T-cell (primary cell): ENCODE results near the gene SLIT3. TPM values are rescaled to one million over a fixed set of nuclear protein-coding genes. Genes with fewer than 3 reads are reported as not detected.

Experiments
- ATAC-seq, 4 experiments: fragments of 200-7000 bp in 3 of 4; fragments of 150-1000 bp in 1 of 4; cut with Tn5 transposase; replicated peaks in 1 of 4; 1 replicate in 3 of 4; 2 replicates in 1 of 4; pipeline ENCODE4 v1.10.0; 2021; ENCODE audit warnings: moderate library complexity in 3 of 4, mild to moderate bottlenecking in 2 of 4, moderate number of reproducible peaks in 1 of 4
- CTCF ChIA-PET, 2 donors: fragments of 300-600 bp; sonication (Branson Sonifier 250); formaldehyde crosslinking; loops; one replicate each; lab custom pipeline; 2022; ENCODE audit warnings: antibody characterized with exemption in 2 of 2; lab: Charles Lee
- POLR2A ChIA-PET, 2 donors: fragments of 300-600 bp; sonication (Branson Sonifier 250); formaldehyde crosslinking; loops; one replicate each; lab custom pipeline; 2022; ENCODE audit warnings: antibody characterized with exemption in 2 of 2; lab: Charles Lee
- DNase-seq, 35 experiments: peaks; one replicate each; pipeline versions ENCODE4 v3.0.0 to v3.0.0-alpha.2; 2013 to 2023
- H3K27ac ChIP-seq: one replicate; pipeline ENCODE4 v1.5.1; 2013; ENCODE audit warnings: low read length
- H3K27me3 ChIP-seq, 2 experiments: replicated peaks in 1 of 2; 1 replicate in 1 of 2; 2 replicates in 1 of 2; pipeline versions ENCODE4 v1.6.1 to v1.7.0; 2013; ENCODE audit warnings: low read length in 1 of 2, mixed read lengths in 1 of 2; ENCODE audit not compliant: control insufficient read depth in 2 of 2, insufficient read depth in 2 of 2; ENCODE audit errors: extremely low read depth in 1 of 2
- H3K36me3 ChIP-seq, 2 donors: 1 replicate in 1 of 2; 2 replicates in 1 of 2; pipeline versions ENCODE4 v1.6.1 to v1.7.0; 2013; ENCODE audit warnings: low read length in 1 of 2; ENCODE audit not compliant: control insufficient read depth in 2 of 2, insufficient read depth in 1 of 2; ENCODE audit errors: extremely low read depth in 1 of 2
- H3K4me1 ChIP-seq, 2 experiments: 1 replicate in 1 of 2; 2 replicates in 1 of 2; pipeline versions ENCODE4 v1.6.1 to v1.7.0; 2013; ENCODE audit warnings: low read length in 2 of 2, mixed read lengths in 1 of 2; ENCODE audit not compliant: insufficient read depth in 2 of 2, control insufficient read depth in 1 of 2; ENCODE audit errors: extremely low read depth in 1 of 2
- H3K4me3 ChIP-seq, 2 donors: 1 replicate in 1 of 2; 2 replicates in 1 of 2; pipeline versions ENCODE4 v1.5.1 to v1.7.0; 2013; ENCODE audit warnings: mild to moderate bottlenecking in 2 of 2, low read length in 1 of 2, moderate library complexity in 1 of 2; ENCODE audit not compliant: control insufficient read depth in 1 of 2; ENCODE audit errors: extremely low read depth in 1 of 2
- H3K9me3 ChIP-seq: 2 replicates; pipeline ENCODE4 v1.7.0; 2013
- H3K27ac Mint-ChIP-seq, 2 donors: one replicate each; pipeline ENCODE4 v1.8.0; 2020 to 2021; ENCODE audit warnings: mild to moderate bottlenecking in 2 of 2, mixed read lengths in 2 of 2
- H3K27me3 Mint-ChIP-seq, 2 donors: one replicate each; pipeline ENCODE4 v1.8.0; 2021 to 2022; ENCODE audit warnings: mixed read lengths in 2 of 2
- H3K36me3 Mint-ChIP-seq: one replicate; pipeline ENCODE4 v1.8.0; 2021; ENCODE audit warnings: mixed read lengths
- H3K4me1 Mint-ChIP-seq, 3 donors: one replicate each; pipeline ENCODE4 v1.8.0; 2020 to 2022; ENCODE audit warnings: mixed read lengths in 3 of 3, mild to moderate bottlenecking in 1 of 3
- H3K4me3 Mint-ChIP-seq, 3 donors: one replicate each; pipeline ENCODE4 v1.8.0; 2020 to 2022; ENCODE audit warnings: mild to moderate bottlenecking in 3 of 3, mixed read lengths in 3 of 3, moderate library complexity in 3 of 3
- H3K9me3 Mint-ChIP-seq, 3 donors: one replicate each; pipeline ENCODE4 v1.8.0; 2020 to 2022; ENCODE audit warnings: mixed read lengths in 3 of 3
- WGBS: methylation state at CpG from one replicate; pipeline ENCODE4 v1.1.5; 2013; ENCODE audit warnings: missing lambda C conversion rate; ENCODE audit not compliant: insufficient coverage; 5-methylcytosine and 5-hydroxymethylcytosine counted together
- total RNA-seq, 35 experiments: library from RNA in 6 of 35; stranded (reverse) in 6 of 35; fragments of 120-200 nt in 1 of 35; gene quantifications; one replicate each; pipeline versions ENCODE4 v1.2.1 to v1.2.4 and lab custom pipeline; 2013 to 2026

The SLIT3 gene
- total RNA-seq, 5 donors from 2014 or later (not counting 1 experiment from before 2014, with no cell fraction given): 0.13 to 0.32 (median 0.13) TPM; not detected in 2

GRCh38 chr5:169083394-169084018 is 217.4 kb downstream of the SLIT3 start:
- no peak overlapping the region for H3K4me3 ChIP-seq
- no peaks in the 10 kb centered on the region for H3K9me3 ChIP-seq
- Mint-ChIP-seq H3K27me3 (peaks cover 3 to 4% of the 10 kb centered on the region in 2 donors), H3K9me3 (no peaks in the 10 kb centered on the region), H3K27ac (no peak overlapping the region), H3K4me3 (no peak overlapping the region), H3K4me1 (no peaks in the 10 kb centered on the region), H3K36me3 (no peaks in the 10 kb centered on the region)
- 60% methylated on average over 3 of the region's 8 CpGs for WGBS
- DNase-seq: no peak
- no peaks in the 10 kb centered on the region for H3K4me1 ChIP-seq
- POLR2A ChIA-PET: no interaction called here
- H3K36me3 ChIP-seq: no peaks in the 10 kb centered on the region
- CTCF ChIA-PET: no interaction called here
- ATAC-seq: no peak
- peaks cover 0 to 8% of the 10 kb centered on the region in 2 experiments for H3K27me3 ChIP-seq
- no peak overlapping the region for H3K27ac ChIP-seq

GRCh38 chr5:169081000-169081724 is 219.8 kb downstream of the SLIT3 start:
- no peak overlapping the region for H3K4me3 Mint-ChIP-seq
- 59% methylated on average over 5 of the region's 9 CpGs for WGBS
- no peaks in the 10 kb centered on the region for H3K36me3 Mint-ChIP-seq
- no peak overlapping the region for H3K27ac Mint-ChIP-seq
- Histone ChIP-seq H3K9me3 (no peaks in the 10 kb centered on the region), H3K4me1 (no peaks in the 10 kb centered on the region), H3K27me3 (peaks cover 0 to 8% of the 10 kb centered on the region in 2 experiments), H3K36me3 (no peaks in the 10 kb centered on the region), H3K4me3 (no peak overlapping the region), H3K27ac (no peak overlapping the region)
- peaks cover 6 to 10% of the 10 kb centered on the region in 2 donors for H3K27me3 Mint-ChIP-seq
- ATAC-seq (no peak), DNase-seq (no peak)
- ChIA-PET CTCF (no interaction called here), POLR2A (no interaction called here)
- H3K9me3 Mint-ChIP-seq: no peaks in the 10 kb centered on the region
- H3K4me1 Mint-ChIP-seq: no peaks in the 10 kb centered on the region

DNA sequence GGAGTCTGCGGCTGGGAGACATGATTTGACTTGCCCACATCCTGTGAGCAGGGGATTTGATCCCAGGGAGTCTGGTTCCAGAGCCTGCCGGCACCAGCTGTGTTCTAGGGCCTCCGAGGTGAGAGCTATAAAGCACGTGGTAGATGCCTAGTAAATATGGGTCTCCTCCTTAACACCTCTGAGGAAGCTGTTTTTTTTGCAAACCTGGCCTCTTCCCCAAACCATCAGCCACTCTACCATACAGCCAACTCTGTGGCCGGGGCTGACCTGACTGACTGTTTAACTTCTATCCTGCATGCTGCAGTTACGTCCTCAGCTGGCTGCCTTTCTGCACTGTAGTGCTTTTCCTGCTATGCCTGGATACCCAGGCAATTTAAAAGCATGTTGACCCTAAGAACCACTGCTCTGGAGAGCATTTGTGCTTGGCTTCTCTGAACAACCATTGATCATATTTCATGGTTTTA is 220.5 kb downstream of the SLIT3 start:
- Histone ChIP-seq H3K36me3 (no peaks in the 10 kb centered on the region), H3K4me3 (no peak overlapping the region), H3K27ac (no peak overlapping the region), H3K9me3 (no peaks in the 10 kb centered on the region), H3K4me1 (no peaks in the 10 kb centered on the region), H3K27me3 (peaks cover 0 to 8% of the 10 kb centered on the region in 2 experiments)
- DNase-seq (no peak), ATAC-seq (no peak)
- no peaks in the 10 kb centered on the region for H3K9me3 Mint-ChIP-seq
- CTCF ChIA-PET: no interaction called here
- WGBS: 90% methylated on average over 4 of the region's 6 CpGs
- H3K27me3 Mint-ChIP-seq: peaks cover 6 to 10% of the 10 kb centered on the region in 2 donors
- POLR2A ChIA-PET: no interaction called here
- H3K4me3 Mint-ChIP-seq: no peak overlapping the region
- H3K27ac Mint-ChIP-seq: no peak overlapping the region
- H3K4me1 Mint-ChIP-seq: no peaks in the 10 kb centered on the region
- H3K36me3 Mint-ChIP-seq: no peaks in the 10 kb centered on the region

DNA sequence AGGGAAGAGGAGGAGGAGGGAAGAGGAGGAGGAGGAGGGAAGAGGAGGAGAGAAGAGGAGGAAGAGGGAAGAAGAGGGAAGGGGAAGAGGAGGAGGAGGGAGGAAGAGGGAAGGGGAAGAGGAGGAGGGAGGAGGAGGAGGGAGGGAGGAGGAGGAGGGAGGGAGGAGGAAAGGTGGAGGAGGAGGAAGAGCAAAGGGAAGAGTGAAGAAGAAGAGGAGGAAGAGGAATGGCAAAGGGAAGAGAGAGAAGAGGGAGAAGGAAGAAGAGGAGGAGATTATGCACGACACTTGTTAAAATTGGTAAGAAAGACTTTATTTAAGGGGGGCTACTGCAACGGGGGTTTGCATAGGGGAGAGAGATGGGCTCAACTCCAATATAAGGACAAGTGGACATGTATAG is 221.2 kb downstream of the SLIT3 start:
- no peaks in the 10 kb centered on the region for H3K9me3 Mint-ChIP-seq
- Histone ChIP-seq H3K36me3 (no peaks in the 10 kb centered on the region), H3K9me3 (no peaks in the 10 kb centered on the region), H3K27me3 (peaks cover 0 to 7% of the 10 kb centered on the region in 2 experiments), H3K4me3 (no peak overlapping the region), H3K27ac (no peak overlapping the region), H3K4me1 (no peaks in the 10 kb centered on the region)
- no peak overlapping the region for H3K4me3 Mint-ChIP-seq
- POLR2A ChIA-PET: no interaction called here
- H3K27ac Mint-ChIP-seq: no peak overlapping the region
- H3K27me3 Mint-ChIP-seq: peaks cover 6 to 10% of the 10 kb centered on the region in 2 donors
- H3K36me3 Mint-ChIP-seq: no peaks in the 10 kb centered on the region
- no peaks in the 10 kb centered on the region for H3K4me1 Mint-ChIP-seq
- DNase-seq (no peak), ATAC-seq (no peak)
- WGBS: 93% methylated on average over 2 of the region's 2 CpGs
- CTCF ChIA-PET: no interaction called here

GRCh38 chr5:169074839-169075238 is 226.1 kb downstream of the SLIT3 start:
- no peaks in the 10 kb centered on the region for H3K9me3 Mint-ChIP-seq
- no peak overlapping the region for H3K27ac Mint-ChIP-seq
- peaks cover 10 to 18% of the 10 kb centered on the region in 2 donors for H3K27me3 Mint-ChIP-seq
- no peaks in the 10 kb centered on the region for H3K4me1 ChIP-seq
- ChIA-PET POLR2A (no interaction called here), CTCF (no interaction called here)
- no peaks in the 10 kb centered on the region for H3K36me3 Mint-ChIP-seq
- WGBS: no CpG with 5 or more reads among the region's 3 CpGs
- no peak overlapping the region for H3K4me3 ChIP-seq
- no peaks in the 10 kb centered on the region for H3K27me3 ChIP-seq
- DNase-seq (no peak), ATAC-seq (no peak)
- H3K27ac ChIP-seq: no peak overlapping the region
- H3K4me1 Mint-ChIP-seq: no peaks in the 10 kb centered on the region
- no peaks in the 10 kb centered on the region for H3K9me3 ChIP-seq
- H3K4me3 Mint-ChIP-seq: no peak overlapping the region
- no peaks in the 10 kb centered on the region for H3K36me3 ChIP-seq

DNA sequence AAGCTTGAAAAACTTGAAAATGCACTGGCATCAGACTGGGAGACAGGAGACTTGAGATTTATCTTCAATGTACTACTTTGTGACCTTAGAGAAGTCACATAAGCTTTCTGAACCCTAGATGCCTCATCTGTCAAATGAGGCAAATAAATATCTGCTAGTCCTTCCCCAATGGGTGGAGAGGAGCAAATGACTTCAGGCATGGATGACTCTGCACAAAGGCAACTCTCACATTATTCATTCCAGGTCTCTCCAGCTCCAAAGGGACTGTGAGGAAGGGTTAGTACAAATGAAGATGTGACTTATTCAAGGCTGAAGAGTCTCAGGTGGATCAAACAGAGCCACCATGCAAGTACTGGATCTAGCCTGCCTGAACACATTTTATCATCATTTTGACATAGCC is 228.7 kb downstream of the SLIT3 start:
- POLR2A ChIA-PET: no interaction called here
- peaks cover 4 to 14% of the 10 kb centered on the region in 2 donors for H3K27me3 Mint-ChIP-seq
- CTCF ChIA-PET: interaction anchor here in 1 of 2 donors (1.0 kb wide), 1 partner anchor 11 kb away, joined by 3 read pairs; no protein-coding TSS in a partner anchor
- H3K4me1 Mint-ChIP-seq: no peaks in the 10 kb centered on the region
- ATAC-seq (no peak), DNase-seq (no peak)
- H3K36me3 ChIP-seq: no peaks in the 10 kb centered on the region
- no peaks in the 10 kb centered on the region for H3K27me3 ChIP-seq
- no peaks in the 10 kb centered on the region for H3K9me3 ChIP-seq
- H3K4me3 Mint-ChIP-seq: no peak overlapping the region
- no peak overlapping the region for H3K4me3 ChIP-seq
- no peak overlapping the region for H3K27ac ChIP-seq
- H3K27ac Mint-ChIP-seq: no peak overlapping the region
- H3K36me3 Mint-ChIP-seq: no peaks in the 10 kb centered on the region
- H3K9me3 Mint-ChIP-seq: no peaks in the 10 kb centered on the region
- H3K4me1 ChIP-seq: no peaks in the 10 kb centered on the region
